Raji (cell line): ENCODE data around the gene MAN1C1.

ENCODE experiments used
- POLR2A ChIP-seq: IDR thresholded peaks from 2 replicates; pipeline ENCODE4 v1.6.1; 2011; ENCODE audit warnings: low read depth, low read length, control low read depth; ENCODE audit not compliant: insufficient read depth

MAN1C1 gene

DNA sequence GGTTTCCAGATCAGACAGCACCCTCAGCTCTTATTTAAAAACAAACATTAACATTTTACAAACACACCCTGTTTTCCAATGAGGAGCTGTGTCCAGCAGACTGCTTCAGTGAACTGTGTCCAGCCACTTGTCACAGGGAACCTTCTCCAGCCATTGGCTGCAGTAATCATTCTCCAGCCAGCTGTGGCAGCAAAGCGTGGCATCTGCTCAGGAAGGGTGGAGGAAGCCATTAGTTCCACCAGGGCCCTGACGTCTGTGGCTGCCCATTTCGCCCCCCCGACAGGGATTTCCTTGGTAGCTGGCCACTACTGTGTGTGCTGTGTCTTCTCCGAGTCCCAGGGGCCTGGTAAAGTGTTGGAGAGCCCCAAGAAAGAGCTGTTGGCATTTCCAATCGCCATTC lies 120.5 kb downstream of the MAN1C1 start:
- TF ChIP-seq POLR2A, result no peak

- no peak for TF ChIP-seq POLR2A
These were observed 121.9 kb downstream of the MAN1C1 start for GRCh38 chr1:25738499-25738898.

DNA sequence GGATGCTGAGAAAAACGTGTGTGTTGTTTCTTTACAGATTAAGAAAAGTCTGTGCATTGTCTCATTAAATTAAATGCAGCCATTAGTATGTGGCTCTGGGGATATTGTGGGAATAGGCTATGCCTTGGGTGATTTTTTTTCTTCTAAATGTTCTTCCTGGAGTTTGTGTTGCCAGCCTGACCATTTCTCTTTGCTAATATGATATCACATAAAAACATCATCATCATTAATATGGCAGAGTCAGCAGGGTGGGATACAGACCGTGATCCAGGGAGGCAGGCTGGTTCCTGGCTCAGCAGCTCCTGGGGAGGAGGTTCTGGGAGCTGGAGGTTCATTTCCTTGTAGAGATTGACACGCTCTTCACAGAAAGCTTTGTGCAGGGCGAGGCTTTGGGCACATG lies 122.8 kb downstream of the MAN1C1 start:
- no peak for TF ChIP-seq POLR2A

- TF ChIP-seq POLR2A, result no peak
These were observed 123.5 kb downstream of the MAN1C1 start for GRCh38 chr1:25740071-25740470.

DNA sequence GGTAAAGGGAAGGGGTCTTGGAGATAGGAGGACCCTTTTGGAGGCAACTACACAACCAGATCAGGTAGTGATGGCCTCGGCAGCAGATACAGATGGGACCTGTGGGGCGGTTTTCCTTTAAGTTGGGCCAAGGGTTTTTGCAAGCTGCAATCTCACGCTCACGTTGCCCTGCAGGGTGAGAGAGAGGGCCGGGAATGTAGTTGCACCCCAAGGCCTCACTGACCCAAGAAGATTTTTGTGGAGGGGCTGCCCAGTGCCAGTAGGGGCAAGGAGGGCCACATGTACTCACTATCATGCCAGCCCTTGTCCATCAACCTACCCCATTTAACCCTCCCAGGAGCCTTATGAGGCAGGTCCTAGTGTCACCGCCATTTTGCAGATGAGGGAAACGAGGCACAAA lies 125.7 kb downstream of the MAN1C1 start:
- no peak for TF ChIP-seq POLR2A

GRCh38 chr1:25743164-25744139 lies 126.9 kb downstream of the MAN1C1 start:
- no peak for TF ChIP-seq POLR2A

- no peak for TF ChIP-seq POLR2A
These were observed 127.6 kb downstream of the MAN1C1 start for GRCh38 chr1:25744140-25744581.

- no peak for TF ChIP-seq POLR2A
These were observed 128.2 kb downstream of the MAN1C1 start for GRCh38 chr1:25744636-25745425.

DNA sequence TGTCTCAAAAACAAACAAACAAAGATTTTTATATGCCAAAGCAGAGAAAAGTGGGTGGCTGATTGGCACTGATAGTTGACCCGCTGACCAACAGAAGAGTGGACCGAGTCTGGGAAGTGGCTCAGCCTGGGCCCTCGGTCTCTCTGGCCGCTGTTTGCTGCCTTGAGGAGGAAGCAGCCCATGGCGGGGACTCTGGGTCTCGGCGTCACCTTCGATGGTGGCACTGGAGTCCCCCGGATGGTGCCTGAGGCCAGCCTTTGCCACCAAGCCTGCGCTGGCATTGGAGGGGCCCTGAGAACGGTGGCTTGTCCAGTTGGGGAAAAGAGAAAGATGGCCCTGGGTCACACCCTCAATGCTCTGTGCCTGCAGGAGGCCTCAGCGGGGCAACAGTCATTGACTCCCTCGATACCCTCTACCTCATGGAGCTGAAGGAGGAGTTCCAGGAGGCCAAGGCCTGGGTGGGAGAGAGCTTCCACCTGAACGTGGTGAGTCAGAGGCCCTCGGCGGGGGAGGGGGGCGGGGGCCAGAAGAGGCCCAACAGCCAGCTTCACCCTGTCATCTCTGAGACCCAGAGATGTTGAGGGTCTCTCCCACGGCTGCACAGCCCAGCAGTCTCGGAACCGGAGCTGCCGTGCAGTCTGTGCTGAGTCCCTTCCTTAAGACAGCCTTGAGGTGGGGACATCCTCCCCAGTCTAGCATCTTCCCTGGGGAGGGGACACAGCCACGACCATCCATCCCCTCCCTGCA lies 129.9 kb downstream of the MAN1C1 start:
- no peak for TF ChIP-seq POLR2A

DNA sequence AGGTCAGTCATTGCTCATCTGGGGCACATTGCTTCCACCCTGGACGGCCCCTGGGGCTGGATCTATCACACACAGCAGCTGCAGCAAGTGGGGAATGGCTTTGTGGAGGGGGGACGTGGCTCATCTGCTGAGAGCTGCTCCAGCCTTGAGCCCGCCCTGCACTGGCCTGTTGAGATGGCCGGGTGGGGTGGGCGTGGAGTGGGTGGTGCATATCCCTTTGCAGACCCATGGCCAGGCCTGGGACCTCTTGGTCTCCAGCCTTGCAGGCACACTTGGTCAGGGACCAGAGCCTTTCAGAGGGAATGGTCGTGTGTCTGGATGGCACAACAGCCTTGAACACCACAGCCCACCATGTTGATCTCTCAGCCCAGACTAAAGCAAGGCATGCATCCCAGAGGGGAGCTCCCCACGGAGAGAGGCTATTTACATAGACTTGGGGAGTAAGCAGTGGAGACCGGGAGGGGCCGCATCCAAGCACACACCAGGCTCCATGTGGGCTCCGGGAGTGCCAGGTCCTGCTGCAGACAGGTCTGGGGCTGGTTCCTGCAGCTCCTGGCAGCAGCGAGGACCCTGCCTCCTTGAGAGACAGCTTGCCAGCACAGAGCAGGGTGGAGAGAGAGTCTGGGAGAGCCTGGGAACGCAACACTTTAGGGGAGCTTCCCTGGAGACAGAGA lies 130.6 kb downstream of the MAN1C1 start:
- no peak for TF ChIP-seq POLR2A

DNA sequence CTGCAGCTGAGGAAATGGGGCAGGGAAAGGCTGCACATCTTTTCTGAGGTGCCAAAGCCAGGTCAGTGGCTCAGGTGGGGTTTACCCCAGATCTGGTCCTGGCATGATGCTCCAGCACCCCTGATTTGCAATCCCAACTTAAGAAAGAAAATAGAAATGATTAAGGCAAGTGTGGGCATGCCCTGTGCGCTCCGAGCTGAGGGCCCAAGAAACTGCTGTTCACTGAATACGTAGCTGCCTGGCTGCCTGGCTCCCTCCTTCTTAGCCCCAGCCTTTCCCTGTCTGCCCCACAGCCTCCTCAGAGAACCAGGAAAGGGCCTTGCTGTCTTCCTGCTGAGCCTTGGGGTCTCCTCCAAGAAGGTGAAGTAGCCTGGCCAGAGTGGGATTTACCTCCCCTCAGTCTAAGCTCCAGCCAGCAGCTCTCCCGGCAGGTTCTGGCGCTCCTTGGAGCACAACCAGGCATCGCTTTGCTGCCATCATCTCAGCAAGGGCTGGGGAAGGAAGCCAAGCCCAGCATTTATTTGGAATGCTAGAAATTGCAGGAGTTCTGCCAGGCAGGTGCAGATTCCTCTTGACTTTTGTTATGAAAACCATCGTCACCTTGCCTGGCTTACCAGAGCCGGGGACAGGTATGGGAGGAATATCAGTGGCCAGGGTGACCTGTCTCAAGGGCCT lies 132.1 kb downstream of the MAN1C1 start:
- TF ChIP-seq POLR2A, result no peak

DNA sequence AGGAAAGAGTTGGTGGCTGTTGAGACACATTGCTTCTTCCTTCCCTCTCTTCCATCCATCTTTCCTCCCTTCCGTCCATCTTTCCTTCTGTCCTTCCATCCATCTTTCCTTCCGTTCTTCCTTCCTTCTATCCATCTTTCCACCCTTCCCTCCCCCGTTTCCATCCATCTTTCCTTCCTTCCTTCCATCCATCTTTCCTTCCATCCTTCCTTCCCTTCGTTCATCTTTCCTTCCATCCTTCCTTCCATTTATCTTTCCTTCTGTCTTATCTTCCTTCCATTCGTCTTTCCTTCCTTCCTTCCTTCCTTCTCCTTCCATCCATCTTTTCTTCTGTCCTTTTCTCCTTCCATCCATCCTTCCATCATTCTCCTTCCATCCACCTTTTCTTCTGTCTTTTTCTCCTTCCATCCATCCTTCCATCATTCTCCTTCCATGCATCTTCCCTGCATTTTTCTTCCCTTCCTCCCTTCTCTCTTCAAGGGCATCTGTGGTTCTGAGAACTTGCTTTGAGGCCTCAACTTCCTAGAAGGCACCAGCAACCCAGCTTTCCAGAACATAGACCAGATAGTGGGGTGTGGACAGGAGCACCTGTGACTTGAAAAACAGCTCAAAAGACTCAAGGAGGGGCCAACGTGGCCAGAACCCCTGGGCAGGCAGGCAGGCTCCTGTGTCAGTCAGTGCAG lies 134.5 kb downstream of the MAN1C1 start:
- TF ChIP-seq POLR2A, result no peak

- TF ChIP-seq POLR2A, result no peak
These were observed 138.0 kb downstream of the MAN1C1 start for GRCh38 chr1:25754470-25755181.
